Measurements from ENCODE around the gene ABCA3. TPM values are rescaled to one million over a fixed set of nuclear protein-coding genes. Genes with fewer than 3 reads are reported as not detected.
"Not testable (repeated sequence)": the region's sequence is repeated elsewhere in the genome, so short reads cannot be mapped to it uniquely, and the experiment has no call there.

ABCA3 gene
- polyA plus RNA-seq, 1 donor, result 14.5 TPM

DNA sequence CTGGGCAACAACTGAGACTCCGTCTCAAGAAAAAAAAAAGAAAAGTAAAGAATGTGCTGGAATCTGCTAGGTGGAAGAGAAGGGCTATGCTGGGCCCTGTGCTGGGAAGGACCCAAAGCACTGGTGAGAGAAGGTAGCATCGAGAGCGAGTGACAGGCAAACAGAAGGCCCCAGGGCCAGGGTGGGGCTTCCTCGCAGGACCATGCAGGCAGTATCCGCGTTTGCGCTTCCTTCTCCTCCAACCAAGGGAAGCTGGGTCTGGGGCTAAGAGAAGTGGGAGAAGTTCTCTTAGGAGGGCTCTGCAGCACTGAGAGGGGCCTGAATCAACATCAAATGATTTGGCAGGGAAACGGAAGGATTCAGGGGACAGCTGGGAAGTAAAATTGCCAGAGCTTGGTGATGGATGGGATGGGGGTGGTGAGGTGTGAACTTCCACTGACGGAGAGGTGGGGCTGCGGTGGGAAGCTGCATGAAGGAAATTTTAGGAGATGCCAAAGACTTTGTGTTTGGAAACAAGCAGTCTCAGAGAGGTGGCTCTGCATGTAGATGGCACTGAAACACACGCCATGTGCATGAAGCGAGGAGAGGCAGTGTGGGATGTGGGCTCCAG, 83.9 kb downstream of the ABCA3 start:
- DNase-seq (ENCODE audit: low read depth), result no peak

DNA sequence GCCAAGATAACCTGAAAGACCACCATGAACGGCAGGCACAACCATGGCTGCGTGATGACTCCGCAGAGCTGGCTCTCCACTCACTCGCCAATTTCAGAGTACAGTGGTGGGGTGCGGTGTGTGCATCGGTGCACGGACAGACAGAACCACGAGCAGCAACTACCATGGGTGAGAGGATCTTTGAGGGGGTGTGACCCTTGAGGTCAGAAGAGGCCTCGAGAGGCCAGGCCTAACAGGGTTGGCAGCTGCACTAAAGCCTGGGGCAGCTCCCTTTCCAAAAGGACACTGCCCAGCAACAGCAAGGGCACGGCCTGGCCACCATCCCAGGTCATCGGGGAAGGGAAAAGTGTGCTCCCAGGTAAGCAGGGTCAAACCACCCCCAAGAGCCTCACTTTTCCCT, 87.2 kb downstream of the ABCA3 start:
- no peak for DNase-seq (ENCODE audit: low read depth)

DNA sequence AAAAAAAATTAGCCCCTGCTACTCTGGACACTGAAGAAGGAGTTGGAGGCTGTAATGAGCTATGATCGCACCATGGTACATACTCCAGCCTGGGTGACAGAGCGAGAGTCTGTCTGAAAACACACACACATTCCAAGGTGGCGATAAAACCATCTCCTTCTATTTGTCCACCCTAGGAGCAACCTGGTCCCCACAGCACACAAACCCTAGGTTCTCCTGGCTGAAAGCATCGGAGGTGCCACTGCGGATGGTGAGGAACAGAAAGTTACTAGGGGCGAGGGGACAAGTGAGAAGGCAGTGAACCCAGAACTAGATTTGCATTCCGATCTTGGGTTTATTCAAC, 87.8 kb downstream of the ABCA3 start:
- DNase-seq (ENCODE audit: low read depth), result no peak

DNA sequence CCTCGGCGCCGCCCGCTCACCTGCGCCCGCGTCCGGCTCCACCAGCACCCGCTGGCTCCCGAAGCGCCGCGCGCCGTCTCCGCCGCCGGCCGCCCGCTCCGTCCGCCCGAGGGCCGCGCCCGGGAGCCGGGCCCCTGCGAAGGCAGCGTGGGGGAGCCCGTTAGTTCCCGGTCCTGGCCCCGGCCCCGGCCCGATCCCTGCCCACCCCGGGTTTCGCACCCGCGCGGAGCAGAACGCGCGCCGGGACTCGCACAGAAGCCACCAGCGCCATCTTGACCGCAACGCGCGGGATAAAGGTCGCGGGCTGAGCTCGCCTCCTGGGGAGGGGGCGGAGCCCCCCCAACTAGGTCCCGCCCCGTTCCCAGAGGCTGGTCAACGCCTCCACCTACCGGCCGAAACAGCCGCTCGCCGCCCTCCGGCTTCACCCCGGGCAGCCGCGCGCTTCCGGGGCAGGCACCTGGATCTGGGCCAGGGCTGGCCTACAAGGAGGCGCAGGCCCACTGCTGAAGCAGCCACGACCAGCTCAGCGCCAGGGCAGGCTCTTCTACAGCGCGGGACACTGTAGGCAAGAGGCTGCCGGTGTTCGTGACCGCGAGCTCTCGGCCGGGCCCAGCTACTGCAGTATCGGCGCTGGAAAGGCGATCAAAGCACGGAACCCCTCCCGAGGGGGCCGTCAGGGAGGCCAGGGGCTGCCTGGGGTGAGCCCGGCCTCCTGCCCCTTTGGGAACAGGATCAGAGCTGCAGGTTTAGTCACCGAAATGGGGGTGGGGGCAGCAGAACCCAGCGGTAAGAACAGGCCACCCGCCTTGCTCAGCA, 89.0 kb downstream of the ABCA3 start, which contains the start of gene ECI1:
Gene ECI1, minus strand, starts transcription at position 292 of the 816 bp plus-strand sequence. Its CDS starts 21 bp downstream, at position 271.
- DNase-seq (ENCODE audit: low read depth), result peak; percentile 73

DNA sequence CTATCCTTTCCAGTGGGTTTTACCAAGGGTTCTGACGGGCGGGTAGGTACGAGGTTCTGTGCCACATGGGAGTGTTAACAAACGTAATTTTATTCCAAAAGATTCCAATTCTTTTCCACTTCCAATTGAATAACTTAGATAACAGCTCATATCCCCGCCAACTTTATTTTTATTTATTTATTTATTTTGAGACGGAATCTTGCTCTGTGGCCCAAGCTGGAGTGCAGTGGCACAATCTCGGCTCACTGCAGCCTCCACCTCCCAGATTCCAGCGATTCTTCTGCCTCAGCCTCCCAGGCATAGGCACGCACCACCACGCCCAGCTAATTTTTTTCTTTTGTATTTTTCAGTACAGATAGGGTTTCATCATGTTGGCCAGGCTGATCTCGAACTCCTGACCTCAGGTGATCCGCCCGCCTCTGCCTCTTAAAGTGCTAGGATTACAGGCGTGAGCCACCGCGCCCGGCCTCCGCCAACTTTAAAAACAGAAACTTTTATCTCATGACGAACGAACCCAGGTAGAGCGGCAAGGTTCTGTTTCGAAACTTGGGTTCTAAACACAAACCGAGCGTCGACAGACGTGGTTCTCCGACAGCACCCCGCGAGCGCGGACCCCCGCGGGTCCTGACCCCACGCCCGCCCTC, 89.8 kb downstream of the ABCA3 start:
- DNase-seq (ENCODE audit: low read depth), result no peak

DNA sequence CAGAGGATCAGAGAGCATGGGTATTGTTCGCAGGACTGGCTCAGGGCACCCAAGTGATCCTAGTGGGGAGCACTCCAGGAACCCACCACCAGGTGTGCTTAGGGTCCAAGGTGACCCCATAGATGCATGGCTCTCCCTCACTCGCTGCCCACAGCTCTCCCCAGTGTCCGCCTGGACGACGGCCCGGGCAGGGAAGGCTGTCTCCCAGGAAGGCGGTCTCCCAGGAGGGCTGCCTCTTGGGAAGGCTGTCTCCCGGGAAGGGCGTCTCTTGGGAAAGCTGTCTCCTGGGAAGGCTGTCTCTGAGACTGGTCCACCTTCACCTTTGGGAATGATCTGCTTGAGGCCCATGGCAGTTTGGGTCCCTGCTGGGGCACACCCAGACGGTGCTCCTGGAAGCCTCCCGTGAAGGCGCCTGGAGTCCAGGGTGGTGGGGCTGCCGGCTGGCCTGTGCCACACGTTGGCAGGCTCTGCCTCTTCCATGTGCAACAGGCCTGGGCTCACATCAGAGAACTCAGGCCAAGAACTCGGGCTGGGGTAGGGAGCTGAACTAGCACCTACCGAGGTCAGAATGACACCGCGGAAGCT, 94.1 kb downstream of the ABCA3 start:
- no peak for DNase-seq (ENCODE audit: low read depth)

DNA sequence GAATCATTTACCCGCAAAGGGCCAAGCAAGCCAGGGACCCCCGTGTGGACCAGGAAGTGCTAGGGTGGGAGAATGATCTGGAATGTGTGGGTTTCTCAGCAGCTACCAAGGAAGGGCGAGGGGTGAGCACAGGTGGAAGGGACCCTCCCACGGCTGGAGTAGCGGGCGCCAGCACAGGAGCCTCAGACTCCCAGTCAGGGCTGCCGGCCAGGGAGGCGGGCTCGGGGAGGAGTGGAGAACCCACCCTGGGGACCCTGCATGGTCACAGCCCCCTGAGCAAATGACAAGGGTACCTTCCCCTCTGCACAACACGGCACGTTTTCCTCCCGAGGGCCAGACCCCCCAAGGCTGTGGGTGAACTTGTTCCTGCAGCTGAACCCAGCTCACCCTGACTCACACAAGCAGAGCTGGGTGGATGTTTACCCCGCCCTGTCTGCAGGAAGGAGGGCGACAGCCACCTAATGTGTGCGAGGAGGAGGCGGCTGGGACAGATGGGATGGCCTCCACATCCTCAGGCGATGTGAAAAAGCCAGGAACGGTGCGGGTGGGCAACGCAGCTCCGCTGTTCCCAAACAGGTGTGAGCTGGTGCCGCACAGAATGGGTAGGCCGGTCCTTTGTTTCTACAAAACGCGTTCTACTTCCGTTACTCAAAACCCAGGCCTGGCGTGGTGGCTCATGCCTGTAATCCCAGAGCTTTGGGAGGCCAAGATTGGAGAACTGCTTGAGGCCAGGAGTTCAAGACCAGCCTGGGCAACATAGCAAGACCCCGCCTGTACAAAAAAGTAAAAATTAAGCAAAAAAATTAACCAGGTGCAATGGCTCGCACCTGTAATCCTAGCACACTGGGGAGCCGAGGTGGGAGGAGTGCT, 95.4 kb downstream of the ABCA3 start:
- DNase-seq (ENCODE audit: low read depth), result no peak

DNA sequence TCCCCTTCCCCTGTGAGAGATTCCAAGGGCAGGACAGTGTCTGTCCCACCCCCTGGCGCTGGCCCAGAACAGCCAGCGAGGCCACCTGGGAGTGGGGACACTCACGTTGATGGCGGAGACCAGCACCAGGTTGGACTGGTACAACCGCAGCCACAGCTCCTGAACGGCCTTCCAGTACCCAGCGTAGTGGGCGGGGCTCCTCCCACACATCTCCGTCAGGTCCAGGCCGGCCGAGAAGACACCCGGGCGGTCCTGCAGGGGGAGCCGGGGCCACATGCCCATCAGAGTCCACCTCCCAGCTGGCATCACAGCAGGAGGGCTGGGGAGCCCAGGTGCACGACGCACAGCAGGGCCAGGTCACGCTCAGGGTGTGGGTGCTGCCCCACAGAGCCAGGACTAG, 96.2 kb downstream of the ABCA3 start:
- DNase-seq (ENCODE audit: low read depth), result no peak

DNA sequence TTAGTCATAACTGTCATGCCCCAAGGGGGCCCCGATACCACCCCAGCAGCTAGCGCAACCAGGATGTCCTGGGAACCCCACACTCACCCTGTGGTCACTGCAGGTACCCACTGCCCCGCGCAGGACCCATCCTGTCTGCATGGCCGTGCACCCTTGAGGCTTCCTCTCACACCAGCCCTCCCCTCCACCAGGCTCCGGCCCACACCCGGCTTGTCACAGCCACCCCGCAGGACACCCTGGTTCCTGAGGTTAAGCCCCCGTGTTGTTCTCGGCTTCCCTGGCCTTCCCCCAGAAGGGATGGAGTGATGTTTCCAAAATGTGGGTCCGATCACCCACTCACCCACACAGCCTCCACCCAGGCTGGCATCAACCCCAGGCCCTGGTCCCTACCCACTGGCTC, 96.7 kb downstream of the ABCA3 start:
- no peak for DNase-seq (ENCODE audit: low read depth)

DNA sequence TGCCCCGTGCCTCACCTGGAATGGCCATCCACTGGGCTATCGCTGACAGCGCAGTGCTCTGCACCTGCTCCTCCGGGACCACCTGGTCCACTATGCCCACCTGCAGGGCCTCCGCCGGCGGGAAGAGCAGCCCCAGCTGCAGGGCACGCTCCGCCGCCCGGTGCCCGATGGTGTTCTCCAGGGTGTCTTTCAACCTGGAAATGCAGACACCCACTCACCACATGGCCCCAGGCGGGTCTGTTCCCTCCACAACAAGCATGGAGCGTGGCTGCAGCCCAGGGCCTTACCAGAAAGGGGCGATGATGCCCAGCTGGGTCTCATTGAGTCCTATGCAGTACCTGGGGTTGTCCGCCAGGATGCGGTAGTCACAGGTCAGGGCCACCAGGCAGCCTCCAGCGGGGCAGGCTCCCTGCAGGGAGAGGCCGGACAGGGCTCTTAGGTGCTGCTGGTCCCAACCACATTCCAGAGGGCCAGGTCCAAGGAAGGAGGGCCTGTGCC, 97.4 kb downstream of the ABCA3 start:
- no peak for DNase-seq (ENCODE audit: low read depth)

DNA sequence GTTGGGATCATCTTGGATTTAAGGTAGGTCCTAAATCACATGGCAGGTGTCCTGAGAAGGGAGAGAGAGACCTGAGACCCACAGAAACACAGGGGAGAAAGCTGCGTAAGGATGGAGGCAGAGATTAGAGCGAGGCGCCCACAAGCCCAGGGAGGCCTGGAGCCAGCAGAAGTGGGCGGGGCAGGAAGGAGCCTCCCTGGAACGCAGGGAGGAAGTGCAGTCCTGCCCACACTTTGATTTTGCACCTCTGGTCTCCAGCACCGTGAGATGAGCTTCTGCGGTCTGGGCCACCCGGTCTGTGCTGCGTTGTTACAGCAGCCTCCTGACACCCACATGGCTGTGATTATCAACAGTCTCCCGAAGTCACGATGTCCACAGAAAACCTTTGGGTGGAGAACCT, 97.9 kb downstream of the ABCA3 start:
- DNase-seq (ENCODE audit: low read depth), result no peak

DNA sequence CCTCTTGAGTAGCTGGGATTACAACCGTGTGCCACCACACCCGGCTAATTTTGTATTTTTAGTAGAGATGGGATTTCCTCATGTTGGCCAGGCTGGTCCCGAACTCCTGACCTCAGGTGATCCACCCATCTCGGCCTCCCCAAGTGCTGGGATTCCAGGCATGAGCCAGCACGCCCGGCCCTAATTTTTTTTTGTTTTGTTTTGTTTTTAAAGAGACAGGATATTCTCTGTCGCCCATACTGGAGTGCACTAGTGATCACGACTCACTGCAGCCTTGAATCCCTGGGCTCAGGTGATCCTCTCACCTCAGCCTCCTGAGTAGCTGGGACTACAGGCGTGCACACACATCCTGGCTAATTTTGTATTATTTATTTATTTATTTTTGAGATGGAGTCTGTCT, 100.2 kb downstream of the ABCA3 start:
- DNase-seq (ENCODE audit: low read depth), result not testable (repeated sequence)

DNA sequence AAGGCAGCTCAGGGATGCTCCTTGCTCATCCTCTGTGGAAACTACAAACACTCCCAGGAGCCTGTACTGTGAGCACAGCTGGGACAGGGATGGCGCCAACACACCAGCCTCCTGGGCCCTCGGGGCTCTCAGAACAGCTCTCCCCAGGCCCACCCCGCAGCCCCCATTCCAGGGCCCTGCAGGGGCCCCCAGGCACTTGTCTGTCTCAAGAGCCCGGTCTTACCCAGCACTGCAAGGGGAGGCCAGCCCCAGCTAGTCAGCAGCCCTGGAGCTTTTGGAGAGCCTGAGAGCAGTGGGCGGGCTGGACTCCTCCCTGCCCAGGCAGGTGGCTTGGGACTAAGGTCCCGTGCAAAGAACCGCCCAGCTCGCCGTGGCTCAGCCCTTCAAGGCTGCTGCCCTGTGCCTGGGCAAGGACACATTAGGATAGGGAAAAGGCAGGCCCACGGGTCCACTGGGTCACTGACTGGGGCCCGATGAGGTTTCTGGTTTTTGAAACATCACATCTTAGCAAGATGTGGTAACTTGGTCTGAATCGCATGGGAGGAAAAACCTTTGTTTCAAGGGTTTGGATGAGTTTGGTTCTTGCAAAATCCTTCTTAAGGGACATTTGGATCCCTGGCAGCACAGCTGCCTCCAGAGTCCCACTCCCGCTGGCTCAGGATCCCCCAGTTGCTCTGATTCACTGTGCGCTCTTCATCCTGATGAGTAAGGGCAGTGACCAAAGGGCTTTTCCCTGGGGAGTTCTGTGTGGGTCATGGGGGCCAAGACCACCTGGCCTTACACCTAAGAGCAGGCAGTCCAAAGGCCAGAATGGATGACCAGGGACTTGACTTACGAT, 101.5 kb downstream of the ABCA3 start:
- DNase-seq (ENCODE audit: low read depth), result no peak

DNA sequence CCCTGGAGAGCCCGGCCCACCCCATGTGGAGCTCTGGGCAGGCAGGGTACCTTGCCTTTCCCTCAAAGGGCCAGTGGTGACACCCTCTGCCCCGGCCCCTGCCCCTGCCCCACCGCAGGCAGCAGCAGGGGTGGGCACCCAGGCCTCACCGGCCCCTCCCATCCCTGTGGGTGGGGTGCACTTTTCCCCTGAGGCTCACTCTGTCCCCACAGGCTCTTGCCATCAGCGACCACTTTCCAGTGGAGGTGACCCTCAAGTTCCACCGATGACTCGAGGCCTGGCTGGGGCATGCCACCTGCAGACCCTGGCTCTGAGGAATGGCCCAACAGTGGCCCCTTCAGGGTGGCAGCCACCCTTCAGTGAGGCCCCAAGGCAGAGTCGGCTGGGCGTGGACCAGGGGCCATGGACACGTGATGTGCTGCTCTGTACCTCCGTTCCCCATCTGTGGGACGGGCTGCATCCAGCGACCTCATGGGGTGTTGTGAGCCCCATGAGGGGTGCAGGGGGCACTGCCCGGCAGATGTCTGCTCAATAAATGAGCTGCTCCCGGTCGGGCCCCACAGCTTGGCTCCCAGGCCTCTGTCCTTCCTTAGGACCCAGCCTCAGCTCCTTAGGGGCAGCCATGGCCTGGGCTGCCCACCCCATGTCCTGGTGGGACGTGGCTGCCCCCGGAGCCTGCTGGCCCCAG, 102.2 kb downstream of the ABCA3 start:
- DNase-seq (ENCODE audit: low read depth), result no peak

DNA sequence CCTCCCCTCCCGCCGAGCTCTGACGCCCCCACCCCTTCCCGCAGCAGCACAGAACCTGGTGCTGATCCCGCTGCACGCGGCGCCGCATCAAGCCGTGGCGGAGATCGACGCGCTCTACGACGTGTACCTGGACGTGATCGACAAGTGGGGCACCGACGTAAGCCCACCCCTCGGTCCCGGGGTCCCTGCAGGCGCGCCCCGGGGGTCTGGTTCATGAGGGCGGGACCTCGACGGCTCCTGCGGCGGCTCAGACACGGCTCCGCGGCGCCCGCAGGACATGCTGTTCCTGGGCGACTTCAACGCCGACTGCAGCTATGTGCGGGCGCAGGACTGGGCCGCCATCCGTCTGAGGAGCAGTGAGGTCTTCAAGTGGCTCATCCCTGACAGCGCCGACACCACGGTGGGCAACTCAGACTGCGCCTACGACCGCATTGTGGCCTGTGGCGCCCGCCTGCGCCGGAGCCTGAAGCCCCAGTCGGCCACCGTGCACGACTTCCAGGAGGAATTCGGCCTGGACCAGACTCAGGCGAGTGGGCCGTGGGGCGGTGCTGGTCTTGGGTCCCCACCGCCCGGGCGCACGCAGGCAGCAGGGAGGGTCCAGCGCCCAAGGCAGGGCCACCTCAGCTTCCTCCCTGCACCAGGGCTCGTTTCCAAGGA, 102.9 kb downstream of the ABCA3 start:
- no peak for DNase-seq (ENCODE audit: low read depth)

DNA sequence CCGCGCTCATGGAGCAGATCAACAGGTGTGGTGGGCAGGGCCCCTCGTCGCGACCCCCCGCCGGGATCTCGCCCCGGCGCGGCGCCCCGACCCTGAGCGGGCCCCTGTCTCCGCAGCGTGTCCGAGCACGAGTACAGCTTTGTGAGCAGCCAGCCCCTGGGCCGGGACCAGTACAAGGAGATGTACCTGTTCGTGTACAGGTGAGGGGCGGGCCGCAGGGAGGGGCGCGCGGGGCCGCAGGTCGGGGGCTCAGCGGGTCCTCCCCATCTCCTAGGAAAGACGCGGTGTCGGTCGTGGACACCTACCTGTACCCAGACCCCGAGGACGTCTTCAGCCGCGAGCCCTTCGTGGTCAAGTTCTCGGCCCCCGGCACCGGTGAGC, 103.4 kb downstream of the ABCA3 start:
- DNase-seq (ENCODE audit: low read depth), result no peak

DNA sequence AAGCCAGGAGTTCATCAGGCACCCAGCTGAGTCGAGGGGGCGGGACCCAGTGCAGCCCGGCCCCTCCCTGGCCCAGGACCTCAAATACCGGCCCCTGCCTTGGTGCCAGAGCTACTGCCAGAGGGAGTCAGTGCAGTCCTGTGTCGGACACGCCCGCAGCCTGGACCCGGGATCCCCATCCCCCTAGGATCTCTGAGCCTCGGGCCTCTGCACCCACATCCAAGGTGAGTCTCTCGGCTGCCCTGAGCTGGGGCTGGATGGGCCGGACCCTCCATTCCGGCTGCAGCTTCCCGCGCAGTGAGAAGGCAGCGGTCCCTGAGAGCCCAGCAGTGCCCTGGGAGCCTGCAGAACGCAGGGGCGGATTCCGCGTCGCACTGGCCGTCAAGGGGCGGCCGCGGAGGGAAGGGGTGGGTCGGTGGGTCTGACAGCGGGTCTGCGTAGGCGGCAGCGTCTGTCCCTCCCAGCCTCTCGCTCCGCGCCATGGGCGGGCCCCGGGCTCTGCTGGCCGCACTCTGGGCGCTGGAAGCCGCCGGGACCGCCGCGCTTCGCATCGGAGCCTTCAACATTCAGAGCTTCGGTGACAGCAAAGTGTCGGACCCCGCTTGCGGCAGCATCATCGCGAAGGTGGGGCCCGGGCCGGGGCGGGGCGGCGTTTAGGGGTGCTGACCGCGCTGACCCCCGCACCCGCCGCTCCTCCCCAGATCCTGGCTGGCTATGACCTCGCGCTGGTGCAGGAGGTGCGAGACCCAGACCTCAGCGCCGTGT, 104.0 kb downstream of the ABCA3 start, which contains the start of gene DNASE1L2:
Gene DNASE1L2, plus strand, starts transcription at position 108 of the 765 bp plus-strand sequence. Its CDS starts 373 bp downstream, at position 481.
- no peak for DNase-seq (ENCODE audit: low read depth)

DNA sequence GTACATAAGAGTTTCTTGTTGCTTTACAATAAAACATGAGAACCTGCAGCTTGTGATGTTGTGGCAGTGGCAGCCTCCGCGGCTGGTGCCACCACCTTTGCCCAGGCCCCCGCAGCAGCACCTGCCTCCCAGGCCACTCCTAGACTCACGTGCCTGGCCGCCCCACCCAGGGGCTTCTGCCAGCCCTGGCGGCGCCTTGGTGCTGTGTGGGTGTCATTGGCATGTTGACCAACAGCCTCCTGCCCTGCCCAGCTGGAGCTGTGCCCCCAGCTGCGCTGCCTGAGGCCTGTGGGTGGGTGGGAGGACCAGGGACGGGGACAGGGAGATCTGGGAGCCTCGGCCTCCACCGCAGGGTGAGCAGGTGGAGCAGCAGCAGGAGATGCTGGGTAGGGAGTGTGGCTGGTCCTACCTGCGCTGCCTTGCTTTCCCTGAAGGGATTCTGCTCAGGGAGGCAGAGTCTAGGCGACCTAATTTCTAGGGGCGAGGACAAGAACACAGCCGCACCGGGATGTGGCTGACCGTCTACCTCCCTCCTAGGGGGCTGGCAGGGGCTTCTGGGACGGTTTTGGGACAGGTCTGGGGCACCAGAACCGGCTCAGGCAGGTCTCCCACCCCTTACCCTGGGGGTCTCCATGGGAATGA, 104.7 kb downstream of the ABCA3 start:
- no peak for DNase-seq (ENCODE audit: low read depth)
